H1 (cell line): Measurements from ENCODE around the gene CFD. TPM values are rescaled to one million over a fixed set of nuclear protein-coding genes. Genes with fewer than 3 reads are reported as not detected.

Experiments
- CTCF ChIA-PET: fragments of 300-600 bp; sonication (Branson Sonifier 250); formaldehyde crosslinking; loops from one replicate; lab custom pipeline; 2021; ENCODE audit not compliant: partially characterized antibody; lab: Charles Lee
- POLR2A ChIA-PET: fragments of 300-600 bp; sonication (Branson Sonifier 250); formaldehyde crosslinking; loops from one replicate; lab custom pipeline; 2021; ENCODE audit warnings: inconsistent platforms; ENCODE audit not compliant: partially characterized antibody; lab: Charles Lee
- DNase-seq, 2 experiments: peaks; one replicate each; pipeline versions ENCODE4 v3.0.0 to v3.0.0-alpha.2; 2010 to 2022; ENCODE audit warnings: low spot score in 2 of 2, low read depth in 1 of 2, mixed read lengths in 1 of 2
- FAIRE-seq: peaks from 2 replicates; lab custom pipeline; 2011; peaks lifted over from hg19 to GRCh38; lab: Jason Lieb, UNC
- H2AFZ ChIP-seq: 2 replicates; pipeline ENCODE4 v1.8.1; 2012; ENCODE audit warnings: low read length, inconsistent platforms
- H2AK5ac ChIP-seq: 2 replicates; pipeline ENCODE4 v1.6.1; 2013; ENCODE audit warnings: low read depth, low read length
- H2BK120ac ChIP-seq: replicated peaks from 2 replicates; pipeline ENCODE3; 2013; ENCODE audit warnings: low read depth, low read length, inconsistent platforms
- H2BK12ac ChIP-seq: 2 replicates; pipeline ENCODE4 v1.6.1; 2013; ENCODE audit warnings: low read depth, low read length
- H2BK15ac ChIP-seq: 2 replicates; pipeline ENCODE4 v1.6.1; 2013; ENCODE audit warnings: low read length
- H2BK20ac ChIP-seq: 2 replicates; pipeline ENCODE4 v1.6.1; 2013; ENCODE audit warnings: low read length
- H2BK5ac ChIP-seq: 2 replicates; pipeline ENCODE4 v1.6.1; 2013; ENCODE audit warnings: low read depth, low read length
- H3K14ac ChIP-seq: 2 replicates; pipeline ENCODE4 v1.6.1; 2013; ENCODE audit warnings: inconsistent platforms; ENCODE audit not compliant: insufficient read length
- H3K18ac ChIP-seq: 2 replicates; pipeline ENCODE4 v1.6.1; 2013; ENCODE audit warnings: low read length; ENCODE audit errors: extremely low read depth
- H3K23ac ChIP-seq: 2 replicates; pipeline ENCODE4 v1.6.1; 2013; ENCODE audit warnings: inconsistent platforms; ENCODE audit not compliant: insufficient read length
- H3K23me2 ChIP-seq: 2 replicates; pipeline ENCODE4 v1.6.1; 2013; ENCODE audit warnings: low read depth, low read length
- H3K27ac ChIP-seq: 2 replicates; pipeline ENCODE4 v1.6.1; 2011; ENCODE audit warnings: low read depth, low read length, inconsistent platforms
- H3K27me3 ChIP-seq, 4 experiments: replicated peaks in 1 of 4; 1 replicate in 1 of 4; 2 replicates in 3 of 4; pipeline versions ENCODE4 v1.6.1 to v1.8.1; 2011 to 2013; ENCODE audit warnings: low read length in 3 of 4, mild to moderate bottlenecking in 3 of 4, inconsistent platforms in 2 of 4, mixed read lengths in 2 of 4, moderate library complexity in 1 of 4; ENCODE audit not compliant: control insufficient read depth in 3 of 4, insufficient read depth in 3 of 4; ENCODE audit errors: extremely low read depth in 1 of 4
- H3K36me3 ChIP-seq, 4 experiments: 2 replicates each; pipeline versions ENCODE4 v1.6.1 to v1.8.1; 2011 to 2013; ENCODE audit warnings: mild to moderate bottlenecking in 4 of 4, low read length in 3 of 4, moderate library complexity in 2 of 4, control low read depth in 1 of 4, inconsistent platforms in 1 of 4; ENCODE audit not compliant: insufficient read depth in 4 of 4, control insufficient read depth in 2 of 4
- H3K4ac ChIP-seq: replicated peaks from 2 replicates; pipeline ENCODE3; 2013; ENCODE audit warnings: low read length, low read depth, mixed read lengths, inconsistent platforms; ENCODE audit not compliant: insufficient read length
- H3K4me1 ChIP-seq, 4 experiments: replicated peaks in 1 of 4; 1 replicate in 1 of 4; 2 replicates in 3 of 4; pipeline versions ENCODE4 v1.6.1 to v1.8.1; 2011 to 2013; ENCODE audit warnings: low read length in 3 of 4, inconsistent platforms in 2 of 4, mixed read lengths in 1 of 4; ENCODE audit not compliant: insufficient read depth in 4 of 4, control insufficient read depth in 3 of 4
- H3K4me2 ChIP-seq, 2 experiments: 2 replicates each; pipeline versions ENCODE4 v1.6.1 to v1.8.1; 2011 to 2013; ENCODE audit warnings: low read depth in 2 of 2, low read length in 2 of 2, control low read depth in 1 of 2, inconsistent platforms in 1 of 2, mild to moderate bottlenecking in 1 of 2; ENCODE audit not compliant: insufficient read depth in 1 of 2
- H3K4me3 ChIP-seq, 4 experiments: fragments of 200-600, 300-600 bp in 1 of 4; sonication (generic), shearing (Covaris generic), sonication (Bioruptor Twin) in 1 of 4; 2 replicates each; pipeline versions ENCODE4 v1.5.1 to v1.8.1; 2011 to 2016; ENCODE audit warnings: low read length in 4 of 4, low read depth in 3 of 4, control low read depth in 2 of 4, inconsistent platforms in 2 of 4, mild to moderate bottlenecking in 2 of 4, mixed read lengths in 1 of 4, moderate library complexity in 1 of 4; ENCODE audit not compliant: insufficient read depth in 2 of 4; ENCODE audit errors: extremely low read depth in 1 of 4
- H3K56ac ChIP-seq: replicated peaks from 2 replicates; pipeline ENCODE3; 2013; ENCODE audit warnings: low read depth, mild to moderate bottlenecking, mixed read lengths, low read length, inconsistent platforms; ENCODE audit not compliant: insufficient read length
- H3K79me1 ChIP-seq: 2 replicates; pipeline ENCODE4 v1.6.1; 2013; ENCODE audit warnings: low read depth, low read length, control low read depth
- H3K79me2 ChIP-seq, 2 experiments: 2 replicates each; pipeline versions ENCODE4 v1.6.1 to v1.8.1; 2012 to 2013; ENCODE audit warnings: low read length in 2 of 2, mild to moderate bottlenecking in 2 of 2, inconsistent platforms in 1 of 2; ENCODE audit not compliant: insufficient read depth in 2 of 2, control insufficient read depth in 1 of 2
- H3K9ac ChIP-seq, 4 experiments: replicated peaks in 1 of 4; 1 replicate in 1 of 4; 2 replicates in 3 of 4; pipeline versions ENCODE4 v1.6.1 to v1.8.1; 2011 to 2013; ENCODE audit warnings: low read depth in 3 of 4, low read length in 3 of 4, control low read depth in 2 of 4, mild to moderate bottlenecking in 2 of 4, moderate library complexity in 2 of 4, inconsistent platforms in 1 of 4; ENCODE audit errors: extremely low read depth in 1 of 4
- H3K9me3 ChIP-seq, 2 experiments: 2 replicates each; pipeline versions ENCODE4 v1.6.1 to v1.8.1; 2012 to 2013; ENCODE audit warnings: mild to moderate bottlenecking in 2 of 2, moderate library complexity in 2 of 2, control low read depth in 1 of 2, inconsistent platforms in 1 of 2, low read depth in 1 of 2, low read length in 1 of 2, mixed read lengths in 1 of 2; ENCODE audit not compliant: insufficient read depth in 2 of 2
- H4K20me1 ChIP-seq, 2 experiments: replicated peaks in 1 of 2; 2 replicates each; pipeline versions ENCODE3 to v1.8.1; 2011 to 2013; ENCODE audit warnings: inconsistent platforms in 2 of 2, low read length in 2 of 2, mild to moderate bottlenecking in 1 of 2; ENCODE audit not compliant: insufficient read depth in 2 of 2, control insufficient read depth in 1 of 2
- H4K5ac ChIP-seq: 2 replicates; pipeline ENCODE4 v1.6.1; 2013; ENCODE audit warnings: low read length, low read depth, mixed read lengths, inconsistent platforms; ENCODE audit not compliant: insufficient read length
- H4K8ac ChIP-seq: 2 replicates; pipeline ENCODE4 v1.8.0; 2013; ENCODE audit warnings: mild to moderate bottlenecking, moderate library complexity, low read length, inconsistent platforms; ENCODE audit not compliant: insufficient read depth; ENCODE audit errors: extremely low read depth
- H4K91ac ChIP-seq: replicated peaks from 2 replicates; pipeline ENCODE3; 2013; ENCODE audit warnings: low read length, mixed read lengths, inconsistent platforms; ENCODE audit not compliant: insufficient read length
- E2F6 ChIP-seq: IDR thresholded peaks from 2 replicates; pipeline ENCODE4 v1.6.1; 2012; ENCODE audit warnings: inconsistent platforms
- JUN ChIP-seq: IDR thresholded peaks from 2 replicates; pipeline ENCODE4 v1.6.1; 2011; ENCODE audit warnings: low read depth, mild to moderate bottlenecking, improper control_type of control experiment, low read length
- SIX5 ChIP-seq: IDR thresholded peaks from 2 replicates; pipeline ENCODE4 v1.6.1; 2011; ENCODE audit warnings: mild to moderate bottlenecking, low read depth, low read length
- SP2 ChIP-seq: IDR thresholded peaks from 2 replicates; pipeline ENCODE4 v1.6.1; 2012; ENCODE audit warnings: mild to moderate bottlenecking, low read length, inconsistent platforms
- WGBS, 2 experiments: shearing (Covaris generic) in 1 of 2; methylation state at CpG; one replicate each; pipeline versions ENCODE4 v1.1.6 to v1.1.7; 2013 to 2015; ENCODE audit warnings: low lambda C conversion rate in 2 of 2, mixed read lengths in 2 of 2, inconsistent platforms in 1 of 2, low coverage in 1 of 2, missing lambda C conversion rate in 1 of 2; ENCODE audit not compliant: insufficient replicate concordance in 2 of 2, insufficient coverage in 1 of 2, insufficient read length in 1 of 2; ENCODE audit errors: extremely low coverage in 1 of 2, missing lambda C conversion rate in 1 of 2; 5-methylcytosine and 5-hydroxymethylcytosine counted together
- polyA plus RNA-seq, 7 experiments: library from polyadenylated mRNA; depleted of rRNA in 3 of 7; stranded (reverse) in 5 of 7; unstranded in 2 of 7; fragments of >200 nt in 5 of 7; fragments of 200-250 nt in 2 of 7; gene quantifications; 1 replicate in 5 of 7; 2 replicates in 1 of 7; 4 replicates in 1 of 7; pipeline versions ENCODE4 v1.2.1 to v1.2.3, GENCODE V29; 2011 to 2013; ENCODE audit warnings: missing spikeins in 2 of 7, mixed read lengths in 2 of 7
- total RNA-seq: library from RNA; stranded (reverse); fragmentation: NEBNext Ultra II Directional; extraction: Animal tissue kit (Norgen Biotek cat#: 25700); gene quantifications from 2 replicates; pipeline ENCODE4 v1.2.1, GENCODE V29; 2021

Gene CFD
- total and polyA plus RNA-seq, 2 of the 8 experiments (the other 6 are each of a cell fraction or from before 2014, with no cell fraction given), result 1.7 to 2.8 TPM

GRCh38 chr19:872266-872951 lies 12.9 kb downstream of the CFD start:
- Histone ChIP-seq H3K79me1 (peaks cover 2% of the 10 kb centered on the region), H3K27me3 (no peaks in the 10 kb centered on the region), H3K23me2 (no peaks in the 10 kb centered on the region), H3K36me3 (peaks cover 0 to 18% (median 0%) of the 10 kb centered on the region in 4 experiments; a peak in 4 of 8 replicates), H2AFZ (no peak overlapping the region), H3K18ac (no peak overlapping the region), H3K9me3 (peaks cover 0 to 3% of the 10 kb centered on the region in 2 experiments; a peak in 1 of 4 replicates), H3K9ac (no peak overlapping the region), H4K8ac (peak overlapping the region; percentile 35; the same call in 1 of the 2 replicates), H4K91ac (peak overlapping the region; percentile 42), H3K23ac (no peak overlapping the region), H4K5ac (no peak overlapping the region), H3K4me1 (peaks cover 3 to 20% (median 6%) of the 10 kb centered on the region in 4 experiments; a peak in 6 of 7 replicates), H3K27ac (no peak overlapping the region), H3K4me3 (peak overlapping the region in 1 of 4 experiments; percentile 35; a peak in 1 of 8 replicates), H2BK15ac (no peak overlapping the region), H3K79me2 (no peaks in the 10 kb centered on the region), H2BK12ac (no peak overlapping the region), H2BK120ac (no peak overlapping the region), H3K4ac (no peak overlapping the region), H3K56ac (no peak overlapping the region), H4K20me1 (peaks cover 4 to 9% of the 10 kb centered on the region in 2 experiments), H3K14ac (no peak overlapping the region), H3K4me2 (no peak overlapping the region), H2AK5ac (no peak overlapping the region), H2BK5ac (peak overlapping the region; percentile 73; the same call in 1 of the 2 replicates), H2BK20ac (no peak overlapping the region)
- DNase-seq (no peak), FAIRE-seq (no peak)
- ChIA-PET POLR2A (interaction anchor here (0.9 to 11.5 kb wide), 6 partner anchors 8 to 110 kb away, joined by 3 to 82 read pairs (median 4); partner anchors contain the start of genes MED16, RNU6-9 and WDR18), CTCF (interaction anchor here (2.8 kb wide), 1 partner anchor 15 kb away, joined by 10 read pairs; no protein-coding TSS in a partner anchor)
- TF ChIP-seq SIX5 (no peak), SP2 (no peak), E2F6 (no peak), JUN (no peak)
- WGBS, 2 experiments, result 84% methylated on average over 11 of the region's 27 CpGs; no CpG with 5 or more reads in 1 of the 2 experiments
